EL (cell line): ENCODE data around the gene RBM48.
"Not testable (repeated sequence)": the region's sequence is repeated elsewhere in the genome, so short reads cannot be mapped to it uniquely, and the experiment has no call there.

Experiments
- DNase-seq: peaks from one replicate; pipeline ENCODE4 v3.0.0-alpha.2; 2016

RBM48 gene

GRCh38 chr7:92528188-92528957 is at the start of gene RBM48, which contains the start of gene PEX1:
Gene RBM48 (plus strand): TSS chr7:92528795. CDS start chr7:92528814, 19 bp downstream.
Gene PEX1 (minus strand): TSS chr7:92528520. CDS start chr7:92528435, 85 bp downstream.
- peak; percentile 99 for DNase-seq

- not testable (repeated sequence) for DNase-seq
These were observed 49.4 kb upstream of the RBM48 start for GRCh38 chr7:92479146-92479545.

- DNase-seq: not testable (repeated sequence)
These were observed 45.0 kb upstream of the RBM48 start for GRCh38 chr7:92483624-92484023.

GRCh38 chr7:92484226-92484625 is 44.4 kb upstream of the RBM48 start:
- DNase-seq: not testable (repeated sequence)

- DNase-seq: no peak
These were observed 43.2 kb upstream of the RBM48 start for GRCh38 chr7:92485267-92485892.

- no peak for DNase-seq
These were observed 42.6 kb upstream of the RBM48 start for GRCh38 chr7:92485974-92486373.

- DNase-seq: no peak
These were observed 40.8 kb upstream of the RBM48 start for GRCh38 chr7:92487804-92488203.

- DNase-seq: no peak
These were observed 39.0 kb upstream of the RBM48 start for GRCh38 chr7:92489634-92490033.

- DNase-seq: peak; percentile 3
These were observed 31.7 kb upstream of the RBM48 start for GRCh38 chr7:92496876-92497275.

GRCh38 chr7:92498557-92498956 is 30.0 kb upstream of the RBM48 start:
- no peak for DNase-seq

GRCh38 chr7:92503767-92504166 is 24.8 kb upstream of the RBM48 start:
- DNase-seq: no peak

- DNase-seq: no peak
These were observed 24.0 kb upstream of the RBM48 start for GRCh38 chr7:92504563-92504962.

GRCh38 chr7:92506363-92506762 is 22.2 kb upstream of the RBM48 start:
- no peak for DNase-seq

- DNase-seq: no peak
These were observed 19.6 kb upstream of the RBM48 start for GRCh38 chr7:92508946-92509345.

GRCh38 chr7:92513167-92513902 is 15.3 kb upstream of the RBM48 start:
- DNase-seq: no peak

GRCh38 chr7:92517631-92518030 is 11.0 kb upstream of the RBM48 start:
- peak; percentile 4 for DNase-seq

- DNase-seq: no peak
These were observed 8.6 kb upstream of the RBM48 start for GRCh38 chr7:92520024-92520423.

- DNase-seq: no peak
These were observed 5.5 kb upstream of the RBM48 start for GRCh38 chr7:92523110-92523509.

GRCh38 chr7:92527300-92528187 is 1.1 kb upstream of the RBM48 start:
- peak; percentile 71 for DNase-seq

GRCh38 chr7:92528958-92529264 is 316 bp downstream of the RBM48 start:
- DNase-seq: no peak

GRCh38 chr7:92534572-92534971 is 6.0 kb downstream of the RBM48 start:
- no peak for DNase-seq

GRCh38 chr7:92543542-92543941 is 14.9 kb downstream of the RBM48 start:
- not testable (repeated sequence) for DNase-seq

- DNase-seq: not testable (repeated sequence)
These were observed 16.5 kb downstream of the RBM48 start for GRCh38 chr7:92545116-92545515.
